DLD1 (cell line): ENCODE measurements around the gene ANKRD62.
"Not testable (repeated sequence)": the region's sequence is repeated elsewhere in the genome, so short reads cannot be mapped to it uniquely, and the experiment has no call there.

Experiments used
- in situ Hi-C: cut with HindIII; loops from 2 replicates; pipeline ENCODE4 v1.10.0; 2017; ENCODE audit warnings: low sequenced_read_pairs

Gene ANKRD62

DNA sequence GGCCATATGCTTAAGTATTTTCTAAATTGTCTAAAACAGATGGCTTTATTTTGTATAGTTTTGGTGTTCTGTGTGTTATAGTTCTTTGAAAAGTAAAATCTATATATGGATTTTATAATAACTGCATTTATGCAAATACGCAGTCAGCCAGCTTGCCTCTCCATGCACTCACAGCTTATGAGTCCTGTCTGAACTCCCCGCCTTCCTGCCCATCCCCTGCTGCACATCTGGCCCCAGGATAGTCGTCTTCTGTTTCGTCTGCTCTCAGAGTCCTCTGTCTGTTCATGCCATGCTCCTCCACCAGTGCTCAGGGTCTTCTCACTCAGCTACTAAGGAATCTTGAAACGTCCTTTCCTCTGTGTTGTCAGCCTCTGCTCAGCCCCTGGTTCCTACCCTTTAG is 28.2 kb upstream of the ANKRD62 start:
- in situ Hi-C loops: no loop called here

DNA sequence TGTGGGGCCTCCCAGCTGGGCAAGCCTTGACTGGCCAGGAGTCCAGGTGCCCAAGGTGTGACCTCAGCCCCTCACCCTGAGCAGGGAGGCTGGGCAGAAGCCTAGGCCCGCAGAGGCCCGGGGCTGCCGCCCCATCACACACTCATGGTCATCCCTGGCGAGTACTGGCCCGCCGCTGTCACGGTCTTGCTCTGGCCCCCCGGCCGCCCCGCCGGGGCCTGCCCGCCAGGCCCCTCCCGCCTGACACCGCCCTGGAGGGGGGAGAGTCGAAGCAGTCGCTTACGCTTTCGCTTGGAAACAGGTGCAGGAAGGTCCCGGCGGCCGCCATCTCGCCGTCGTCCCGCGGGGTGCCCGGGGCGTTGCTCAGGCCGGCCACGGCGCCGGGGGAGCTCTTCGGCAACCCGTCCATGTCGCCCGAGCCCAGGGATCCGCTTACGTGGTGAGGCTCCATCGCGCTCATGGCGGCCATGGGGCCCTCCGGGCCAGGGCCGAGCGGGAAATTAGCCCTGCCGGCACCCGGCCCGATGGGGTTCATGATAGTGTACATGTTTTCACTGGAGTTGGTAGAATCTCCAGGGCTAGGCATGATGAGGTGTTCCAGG is 26.6 kb upstream of the ANKRD62 start:
- in situ Hi-C loops: no loop called here

DNA sequence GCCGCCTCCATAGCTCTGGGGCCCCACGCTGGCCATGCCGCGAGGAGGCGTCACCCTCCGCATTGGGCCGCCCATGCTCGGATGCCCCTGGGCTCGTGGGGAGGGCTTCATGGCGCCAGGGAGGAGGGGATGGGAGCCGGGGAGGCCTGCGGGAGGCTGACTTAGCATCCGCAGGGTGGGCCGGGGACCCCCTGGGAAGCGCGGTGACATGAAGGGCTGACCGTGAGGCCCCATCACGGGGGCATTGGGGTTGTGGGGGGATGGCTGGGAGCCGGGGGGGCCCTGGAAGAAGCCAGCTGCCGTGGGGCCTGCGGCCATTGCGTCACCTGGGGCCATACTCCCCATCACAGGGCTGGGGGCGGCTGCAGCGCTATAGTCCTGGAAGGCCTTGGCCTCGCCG is 26.0 kb upstream of the ANKRD62 start:
- in situ Hi-C loops: no loop called here

DNA sequence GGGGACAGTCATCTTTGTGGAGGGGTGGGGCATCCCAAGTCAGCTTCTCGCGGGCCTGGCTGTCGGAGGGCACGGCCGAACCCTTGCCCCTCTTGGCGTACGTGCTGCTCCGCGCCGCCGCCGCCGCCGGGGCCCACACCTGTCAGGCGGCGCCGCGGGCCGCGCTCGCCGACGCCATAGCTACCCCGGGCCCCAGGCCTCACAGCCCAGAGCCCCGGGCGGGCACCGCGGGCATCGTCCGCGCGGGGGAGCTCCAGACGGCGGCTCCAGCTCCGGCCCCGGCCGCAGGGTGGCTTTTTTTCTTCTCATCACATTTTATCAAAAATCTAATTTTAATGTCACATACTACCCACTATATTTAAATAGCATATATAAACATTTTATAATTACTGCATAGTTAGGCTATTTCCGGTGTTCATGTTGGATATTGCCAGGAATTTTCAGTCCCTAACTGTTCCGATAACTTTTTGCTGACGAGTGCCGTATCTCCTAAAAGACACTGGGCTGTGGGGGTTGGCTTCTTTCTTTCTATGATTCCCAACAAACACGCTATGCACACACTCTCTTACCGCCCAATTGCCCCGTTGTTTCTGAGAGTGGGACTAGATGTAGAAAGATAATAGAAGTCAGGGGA is 25.2 kb upstream of the ANKRD62 start:
- in situ Hi-C loops: not testable (repeated sequence)

DNA sequence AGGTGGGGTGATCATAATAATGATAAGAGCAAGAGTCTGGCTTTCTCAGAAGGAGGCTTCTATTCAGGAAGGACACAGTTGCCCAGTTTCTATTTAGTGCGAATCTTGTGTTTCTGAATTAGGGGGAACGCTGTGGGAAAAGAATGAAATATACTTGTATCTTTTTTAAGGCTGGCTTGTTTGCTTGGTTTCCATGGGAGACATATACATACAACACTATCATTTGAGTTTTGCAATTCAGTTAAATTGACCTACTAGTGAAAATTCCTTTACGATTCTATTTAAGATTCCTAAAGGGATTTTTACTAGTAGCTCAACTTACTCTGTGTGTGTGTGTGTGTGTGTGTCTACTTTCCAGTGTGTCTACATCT is 24.7 kb upstream of the ANKRD62 start:
- in situ Hi-C loops: no loop called here

DNA sequence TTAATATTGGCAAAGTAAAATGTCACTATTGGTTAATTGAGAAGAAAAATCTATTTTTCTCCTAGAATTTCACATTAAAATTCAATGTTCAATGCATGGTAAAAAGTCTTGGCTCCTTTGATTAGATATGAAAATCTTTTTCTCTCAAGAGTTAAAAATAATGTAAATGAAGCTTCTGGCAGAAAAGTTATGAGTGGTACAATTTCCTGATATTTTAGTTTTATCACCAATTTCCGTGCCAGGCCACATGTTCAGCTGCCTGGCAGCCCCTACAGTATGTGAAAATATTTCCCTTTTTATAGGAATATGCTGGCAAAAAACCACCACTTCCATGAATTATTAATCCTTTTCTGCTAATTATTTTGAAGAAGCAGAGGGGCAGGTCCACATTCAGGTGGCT is 22.6 kb upstream of the ANKRD62 start:
- in situ Hi-C loops: not testable (repeated sequence)

DNA sequence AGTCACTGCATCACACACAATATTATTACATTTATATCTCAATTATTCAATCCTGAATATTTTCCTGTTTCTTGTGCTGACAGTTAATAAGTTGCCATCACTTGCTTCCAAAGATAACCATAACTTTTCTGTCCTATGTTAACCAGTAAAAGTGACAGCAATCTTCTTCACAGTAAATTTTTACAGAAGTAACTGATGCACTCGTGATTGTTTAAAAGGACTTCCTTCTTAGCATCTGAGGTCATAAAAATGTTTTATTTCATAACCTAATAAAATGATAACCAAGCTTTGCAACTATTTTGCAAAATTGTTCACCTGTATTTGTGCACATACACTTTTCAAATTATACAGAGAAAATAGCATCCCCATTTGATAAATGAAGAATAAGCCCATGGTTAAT is 20.6 kb upstream of the ANKRD62 start:
- in situ Hi-C loops: no loop called here

DNA sequence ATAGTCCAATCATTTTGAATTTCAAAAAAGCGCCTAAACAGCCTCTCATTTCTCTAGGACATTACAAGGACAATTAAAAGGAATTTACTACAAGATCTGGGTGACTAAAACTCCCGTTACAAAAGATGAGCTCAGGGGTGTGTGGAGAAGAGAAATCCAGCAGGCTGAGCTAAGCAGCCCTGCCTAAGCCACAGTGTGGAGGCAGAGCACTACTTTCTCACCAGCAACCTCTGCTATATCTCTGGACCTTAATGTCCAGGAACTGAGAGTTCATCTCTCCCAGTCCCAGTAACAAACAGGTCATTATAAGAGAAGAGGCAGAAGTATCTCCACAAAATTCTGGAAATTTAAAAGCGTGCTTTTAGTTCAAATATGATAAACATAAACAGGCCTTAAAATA is 18.9 kb upstream of the ANKRD62 start:
- in situ Hi-C loops: no loop called here

DNA sequence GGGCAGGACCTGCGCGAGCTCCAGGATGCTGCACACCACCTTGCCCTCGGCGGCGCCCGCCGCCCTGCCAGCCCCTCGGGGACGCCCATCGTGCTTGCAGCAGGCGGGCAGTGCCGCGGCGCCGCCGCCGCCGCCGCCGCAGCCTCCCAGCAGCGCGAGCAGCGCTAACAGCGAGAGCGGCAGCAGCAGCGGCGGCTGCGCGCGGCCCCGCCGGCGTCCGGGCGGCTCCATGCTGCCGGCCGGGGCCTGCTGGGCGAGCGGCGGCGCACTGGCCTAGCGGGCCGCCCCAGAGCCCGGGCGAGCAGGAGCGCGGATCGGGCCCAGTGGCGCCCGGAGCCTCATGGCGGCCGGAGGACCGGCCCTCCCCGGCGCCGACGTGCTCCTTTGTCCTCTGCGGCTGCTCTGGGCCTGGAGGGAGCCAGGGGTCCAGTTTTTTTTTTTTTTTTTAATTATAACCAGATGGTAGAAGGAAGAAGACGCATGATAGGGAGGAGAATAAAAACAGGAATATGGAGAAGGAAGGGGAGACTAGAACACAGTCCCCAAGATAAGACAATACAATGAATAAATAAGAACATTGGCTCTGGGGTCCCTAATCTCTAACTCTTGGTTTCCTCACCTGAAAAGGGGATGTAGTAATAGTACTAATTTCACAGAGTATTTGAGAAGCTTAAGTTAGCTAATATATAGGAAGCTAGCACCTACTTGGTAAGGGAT is 17.1 kb upstream of the ANKRD62 start:
- in situ Hi-C loops: no loop called here

DNA sequence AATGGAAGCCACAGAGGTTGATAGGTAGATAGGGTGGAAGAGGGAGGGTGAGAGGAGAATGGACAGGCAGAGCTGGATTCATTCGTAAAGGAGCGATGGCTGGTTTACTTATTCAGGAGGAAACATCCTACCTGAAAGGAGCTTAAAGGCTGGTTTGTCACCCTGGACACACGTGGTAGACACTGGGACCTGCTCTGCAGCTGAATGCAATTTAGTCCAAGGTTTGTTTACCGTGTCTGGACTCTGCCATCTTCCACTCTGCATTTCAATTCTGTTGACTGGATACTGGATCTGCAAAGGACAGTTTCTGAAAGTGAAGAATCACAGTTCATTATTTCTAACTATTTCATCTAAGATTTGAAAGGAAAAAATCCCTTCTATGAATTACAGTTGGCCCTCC is 15.6 kb upstream of the ANKRD62 start:
- in situ Hi-C loops: not testable (repeated sequence)

DNA sequence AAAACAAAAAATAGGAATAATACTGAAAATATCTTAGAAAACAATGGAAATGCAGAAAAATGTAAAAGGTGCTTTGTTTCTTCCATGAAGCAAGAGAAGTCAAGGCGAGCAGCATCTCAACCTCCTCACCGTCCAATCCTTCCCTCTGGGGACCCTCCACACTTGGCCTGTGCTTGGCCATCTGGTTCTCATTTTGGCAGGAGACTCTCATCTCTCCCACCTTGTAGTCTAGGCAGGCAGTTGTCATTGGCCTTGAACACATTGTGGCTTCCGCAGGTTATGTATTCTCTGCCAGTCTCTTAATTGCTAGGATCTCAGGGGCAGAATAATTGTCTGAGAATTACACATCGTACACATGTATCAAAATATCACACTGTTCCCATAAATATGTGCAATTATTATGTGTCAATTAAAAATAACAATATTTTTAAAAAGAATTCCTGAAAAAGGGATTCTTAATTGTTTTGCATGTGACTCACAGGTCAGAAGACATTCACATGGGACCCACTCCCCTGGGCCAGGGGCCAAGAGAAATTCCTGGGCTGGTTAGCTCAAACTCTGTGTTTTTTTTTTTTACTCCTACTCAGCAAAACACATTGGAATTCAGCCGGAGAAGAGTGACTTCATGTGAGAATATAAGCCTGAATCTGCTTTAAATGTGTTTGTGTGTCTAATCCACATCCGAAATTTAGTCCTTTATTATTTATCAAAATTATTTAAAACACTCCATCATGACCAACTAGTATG is 14.0 kb upstream of the ANKRD62 start:
- in situ Hi-C loops: no loop called here

DNA sequence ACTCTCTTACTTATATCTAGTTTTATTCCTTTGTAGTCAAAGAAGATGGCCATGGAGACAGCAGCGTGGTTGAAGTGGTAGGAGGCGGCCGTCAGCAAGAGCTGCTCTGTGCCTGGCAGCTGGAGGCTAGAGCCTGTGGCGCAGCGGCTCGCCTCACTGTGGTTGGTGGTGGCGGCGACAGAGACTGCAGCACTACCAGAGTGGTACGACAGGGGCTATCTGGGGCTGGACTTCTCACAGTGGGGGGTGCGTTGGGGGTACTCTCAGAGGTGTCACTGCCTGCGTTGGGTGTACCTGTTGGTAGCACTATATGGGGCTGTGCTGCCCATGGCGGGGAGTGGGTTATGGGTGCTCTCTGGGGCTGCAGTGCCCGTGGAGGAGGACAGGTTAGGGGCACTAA is 8.5 kb upstream of the ANKRD62 start:
- in situ Hi-C loops: no loop called here

DNA sequence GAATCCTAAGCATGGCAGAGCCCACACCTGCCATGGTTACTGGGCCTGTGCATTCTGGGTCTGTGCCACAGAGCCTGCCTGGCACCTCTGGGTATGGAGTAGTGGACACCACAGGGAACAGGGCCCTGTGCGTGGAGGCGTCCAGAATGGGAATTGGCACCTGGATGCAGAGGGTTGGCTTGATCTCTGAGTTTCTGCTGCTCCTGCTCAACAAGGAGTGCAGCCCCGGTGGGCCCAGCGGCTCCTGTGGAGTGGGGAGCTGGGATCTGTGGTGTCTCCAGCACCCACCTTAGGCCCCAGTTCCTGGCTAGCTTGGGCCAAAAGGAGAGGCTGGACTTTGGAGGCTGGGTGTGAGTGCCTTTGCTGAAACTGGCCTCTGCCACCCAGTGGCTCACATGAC is 7.9 kb upstream of the ANKRD62 start:
- in situ Hi-C loops: no loop called here

DNA sequence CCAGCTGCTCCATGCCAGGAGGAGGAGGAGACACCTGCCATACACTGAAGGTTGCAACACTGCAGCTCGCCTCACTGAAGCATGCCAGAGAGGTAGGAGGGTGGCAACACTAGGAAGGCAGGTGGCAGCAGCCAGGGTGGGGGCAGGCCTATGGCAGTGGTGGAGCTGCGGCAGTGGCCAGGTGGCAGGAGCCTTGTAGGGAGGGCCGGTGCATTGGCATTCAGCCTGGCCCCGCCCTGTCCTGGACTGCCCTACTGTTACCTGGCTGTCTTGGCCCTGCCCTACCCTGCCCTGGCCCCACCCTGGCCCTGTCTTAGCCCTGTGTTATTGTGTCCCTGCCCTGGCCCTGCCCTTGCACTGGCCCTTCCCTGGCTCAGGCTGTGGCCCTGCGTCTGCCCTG is 7.4 kb upstream of the ANKRD62 start:
- in situ Hi-C loops: no loop called here

DNA sequence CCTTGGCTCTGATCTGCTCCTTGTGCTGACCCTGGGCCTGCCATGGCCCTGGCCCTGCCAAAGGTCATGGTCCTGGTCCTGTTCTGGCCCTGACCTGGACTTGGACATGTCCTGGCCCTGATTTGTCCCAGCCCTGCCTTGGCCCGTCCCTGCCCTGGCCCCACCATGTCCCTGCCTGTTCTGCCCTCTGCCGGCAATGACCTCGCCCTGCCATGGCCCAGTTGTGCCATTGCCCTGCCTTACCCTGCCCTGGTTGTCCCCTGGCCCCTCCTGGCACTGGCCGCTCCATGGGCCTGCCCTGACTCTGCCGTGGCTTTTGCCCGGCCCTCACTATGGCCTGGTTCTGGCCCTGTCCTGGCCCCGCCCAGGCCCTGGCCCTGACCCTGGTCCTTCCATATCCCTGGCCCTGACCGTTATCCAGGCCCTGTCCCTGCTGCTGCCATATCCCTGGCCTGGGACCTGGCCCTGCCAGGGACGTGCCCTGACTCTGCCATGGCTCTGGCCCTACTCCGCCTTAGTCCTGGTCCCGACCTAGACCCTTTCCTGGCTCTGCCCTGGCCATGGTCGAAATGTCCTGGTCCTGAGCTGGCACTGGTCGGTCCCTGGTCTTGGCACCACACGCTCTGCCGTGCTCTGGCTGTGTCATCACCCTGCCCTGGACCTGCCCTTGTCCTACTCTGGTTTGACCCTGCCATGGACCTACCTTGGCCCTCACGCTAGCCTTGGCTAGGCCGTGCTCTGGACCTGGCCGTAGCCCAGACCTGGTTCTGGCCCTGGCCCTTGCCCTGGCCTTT is 6.8 kb upstream of the ANKRD62 start:
- in situ Hi-C loops: no loop called here

DNA sequence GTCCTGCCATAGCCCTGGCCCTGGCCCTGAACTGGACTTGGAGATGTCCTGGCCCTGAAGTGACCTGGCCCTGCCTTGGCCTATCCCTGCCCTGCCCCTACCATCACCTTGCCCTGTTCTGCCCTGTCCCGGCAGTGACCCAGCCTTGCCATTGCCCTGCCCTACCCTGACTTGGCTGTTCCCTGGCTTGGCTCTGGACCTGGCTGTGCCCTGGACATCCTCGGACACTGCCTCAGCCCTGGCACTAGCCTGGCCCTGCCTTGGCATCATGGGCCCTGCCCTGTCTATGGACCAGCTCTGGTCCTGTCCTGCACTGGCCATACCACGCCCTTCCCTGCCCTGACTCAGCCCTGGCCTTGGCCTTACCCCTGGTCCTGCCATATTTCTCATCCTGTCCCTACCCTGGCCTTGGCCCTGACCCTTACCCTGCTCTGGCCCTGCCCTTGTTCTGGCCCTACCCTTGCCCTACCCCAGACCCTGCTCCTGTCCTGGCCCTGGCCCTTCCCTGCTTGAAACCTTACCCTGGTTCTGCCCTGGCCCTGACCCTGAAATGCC is 6.1 kb upstream of the ANKRD62 start:
- in situ Hi-C loops: no loop called here

DNA sequence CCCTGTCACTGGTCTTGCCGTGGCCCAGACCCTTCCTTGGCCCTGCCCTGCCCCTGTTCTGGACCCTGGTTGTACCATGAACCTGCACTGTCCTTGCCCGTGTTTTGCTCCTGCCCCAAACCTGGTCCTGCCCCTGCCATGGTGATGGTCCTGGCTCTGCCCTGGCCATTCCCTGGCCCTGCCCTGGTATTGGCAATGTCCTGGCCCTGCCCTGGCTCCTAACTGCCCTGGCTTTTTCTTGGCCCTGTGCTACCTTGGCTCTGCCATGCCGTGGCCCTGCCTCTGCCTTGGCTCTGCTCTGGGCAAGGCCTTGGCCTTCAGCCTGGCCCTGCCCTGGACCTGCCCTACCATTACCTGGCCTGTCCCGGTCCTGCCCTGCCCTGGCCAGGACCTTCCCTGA is 5.5 kb upstream of the ANKRD62 start:
- in situ Hi-C loops: no loop called here

DNA sequence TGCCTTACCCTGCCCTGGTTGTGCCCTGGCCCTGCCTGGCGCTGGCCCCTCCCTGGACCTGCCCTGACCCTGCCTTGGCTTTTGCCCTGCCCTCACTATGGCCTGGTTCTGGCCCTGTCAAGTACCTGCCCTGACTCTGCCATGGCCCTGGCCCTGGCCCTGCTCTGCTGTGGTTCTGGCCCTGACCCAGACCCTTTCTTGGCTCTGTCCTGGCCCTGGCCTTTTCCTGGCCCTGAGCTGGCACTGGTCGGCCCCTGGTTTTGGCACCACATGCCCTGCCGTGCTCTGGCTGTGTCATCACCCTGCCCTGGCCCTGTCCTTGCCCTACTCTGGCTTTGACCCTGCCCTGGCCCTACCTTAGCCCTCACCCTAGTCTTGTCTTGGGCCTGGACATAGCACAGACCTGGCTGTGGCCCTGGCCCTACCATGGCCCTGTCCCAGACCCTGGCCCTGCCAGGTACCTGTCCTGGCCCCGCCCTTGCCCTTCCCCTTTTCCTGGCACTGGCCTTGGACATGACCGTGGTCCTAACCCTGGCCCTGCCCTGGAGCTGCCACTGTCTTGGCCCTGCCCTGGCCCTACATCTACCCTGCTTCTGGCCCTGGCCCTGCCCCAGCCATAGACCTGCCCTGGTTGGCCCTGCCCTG is 4.8 kb upstream of the ANKRD62 start:
- in situ Hi-C loops: no loop called here

DNA sequence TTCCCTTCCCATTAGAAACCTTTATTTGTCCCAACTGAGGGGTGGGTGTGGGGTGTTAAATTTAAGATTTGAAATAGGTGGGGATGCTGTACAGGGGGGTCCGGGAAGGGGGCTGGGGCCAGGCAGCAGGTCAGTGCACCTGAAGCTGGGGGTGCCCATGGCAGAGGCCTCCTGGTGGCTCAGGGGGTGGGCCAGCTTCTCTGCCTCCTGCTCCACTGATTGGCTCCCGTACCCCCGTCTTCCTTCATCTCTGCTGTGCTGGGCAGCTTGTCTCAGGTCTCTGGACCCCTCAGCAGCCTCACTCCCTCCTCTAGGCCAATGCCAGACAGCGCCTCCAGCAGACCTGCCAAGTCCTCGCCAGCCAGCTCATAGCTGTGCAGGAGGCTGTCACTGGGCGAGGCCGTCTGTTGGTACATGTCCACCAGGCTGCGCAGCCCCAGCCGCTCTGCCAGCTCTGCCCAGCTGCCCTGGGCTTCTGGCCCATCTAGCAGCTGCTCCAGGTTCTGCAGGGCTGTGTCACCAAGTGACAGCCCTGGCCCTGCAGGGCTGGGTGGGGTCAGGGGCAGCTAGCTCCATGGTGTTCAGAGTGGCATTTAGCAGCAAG is 2.0 kb upstream of the ANKRD62 start:
- in situ Hi-C loops: no loop called here
